Fibroblast of lung (primary cell): ENCODE measurements around the gene CPT1A.

ENCODE experiments used
- CTCF ChIP-seq, 2 donors: IDR thresholded peaks in 1 of 2; conservative IDR thresholded peaks in 1 of 2; 1 replicate in 1 of 2; 2 replicates in 1 of 2; pipeline ENCODE4 v1.5.1; 2011 to 2012; ENCODE audit warnings: low read length in 2 of 2, control low read depth in 1 of 2, inconsistent platforms in 1 of 2, low read depth in 1 of 2, mild to moderate bottlenecking in 1 of 2
- EZH2 ChIP-seq: IDR thresholded peaks from 2 replicates; pipeline ENCODE4 v1.5.1; 2012; ENCODE audit warnings: low read length, control low read depth, mild to moderate bottlenecking; ENCODE audit errors: missing control alignments

GRCh38 chr11:68831124-68831523, 10.6 kb downstream of the CPT1A start:
- no peak for TF ChIP-seq CTCF (conservative IDR thresholded peaks at IDR 0.05 in 1 of 2, IDR thresholded peaks at IDR 0.05 in 1 of 2; ENCODE audit: low read depth in 1 of 2, low read length in 2 of 2)
- TF ChIP-seq EZH2, result no peak
